Osteocyte (in vitro differentiated cells): Measurements from ENCODE around the gene STK25. TPM values are rescaled to one million over a fixed set of nuclear protein-coding genes. Genes with fewer than 3 reads are reported as not detected.

ENCODE experiments used
- DNase-seq: peaks from one replicate; pipeline ENCODE4 v3.0.0; 2021; ENCODE audit warnings: mixed read lengths; ENCODE audit not compliant: unreplicated experiment; ENCODE audit errors: extremely low spot score
- H3K27ac Mint-ChIP-seq: one replicate; pipeline ENCODE4 v1.8.0; 2021; ENCODE audit warnings: mild to moderate bottlenecking, mixed read lengths; ENCODE audit not compliant: unreplicated experiment
- H3K27me3 Mint-ChIP-seq: one replicate; pipeline ENCODE4 v1.8.0; 2021; ENCODE audit warnings: mixed read lengths; ENCODE audit not compliant: unreplicated experiment
- H3K36me3 Mint-ChIP-seq: one replicate; pipeline ENCODE4 v1.8.0; 2021; ENCODE audit warnings: mixed read lengths; ENCODE audit not compliant: unreplicated experiment
- H3K4me1 Mint-ChIP-seq: one replicate; pipeline ENCODE4 v1.8.0; 2021; ENCODE audit warnings: mixed read lengths; ENCODE audit not compliant: unreplicated experiment
- H3K4me3 Mint-ChIP-seq: one replicate; pipeline ENCODE4 v1.8.0; 2021; ENCODE audit warnings: mild to moderate bottlenecking, moderate library complexity, mixed read lengths; ENCODE audit not compliant: unreplicated experiment
- H3K9me3 Mint-ChIP-seq: one replicate; pipeline ENCODE4 v1.8.0; 2021; ENCODE audit warnings: mixed read lengths; ENCODE audit not compliant: unreplicated experiment
- CTCF ChIP-seq: fragments of 200-600 bp; sonication (generic); IDR thresholded peaks from 2 replicates; pipeline ENCODE4 v1.5.0; 2021; ENCODE audit warnings: antibody characterized with exemption, mild to moderate bottlenecking, moderate library complexity
- total RNA-seq: library from RNA; stranded (reverse); gene quantifications from 2 replicates; pipeline ENCODE4 v1.2.1, GENCODE V29; 2021

Gene STK25
- total RNA-seq, 1 donor from 2014 or later: 206 TPM

- Mint-ChIP-seq H3K36me3 (peaks cover 10% of the 10 kb centered on the region), H3K27ac (no peak overlapping the region), H3K4me3 (no peak overlapping the region), H3K4me1 (peaks cover 32% of the 10 kb centered on the region), H3K27me3 (no peaks in the 10 kb centered on the region), H3K9me3 (no peaks in the 10 kb centered on the region)
- no peak for TF ChIP-seq CTCF
- DNase-seq: no peak
Observed at GRCh38 chr2:241502281-241502680, 6.1 kb downstream of the STK25 start.

GRCh38 chr2:241501551-241501950 lies 6.8 kb downstream of the STK25 start:
- Mint-ChIP-seq H3K27ac (no peak overlapping the region), H3K36me3 (peaks cover 10% of the 10 kb centered on the region), H3K27me3 (no peaks in the 10 kb centered on the region), H3K4me1 (peaks cover 25% of the 10 kb centered on the region), H3K9me3 (no peaks in the 10 kb centered on the region), H3K4me3 (no peak overlapping the region)
- TF ChIP-seq CTCF: no peak
- no peak for DNase-seq

DNA sequence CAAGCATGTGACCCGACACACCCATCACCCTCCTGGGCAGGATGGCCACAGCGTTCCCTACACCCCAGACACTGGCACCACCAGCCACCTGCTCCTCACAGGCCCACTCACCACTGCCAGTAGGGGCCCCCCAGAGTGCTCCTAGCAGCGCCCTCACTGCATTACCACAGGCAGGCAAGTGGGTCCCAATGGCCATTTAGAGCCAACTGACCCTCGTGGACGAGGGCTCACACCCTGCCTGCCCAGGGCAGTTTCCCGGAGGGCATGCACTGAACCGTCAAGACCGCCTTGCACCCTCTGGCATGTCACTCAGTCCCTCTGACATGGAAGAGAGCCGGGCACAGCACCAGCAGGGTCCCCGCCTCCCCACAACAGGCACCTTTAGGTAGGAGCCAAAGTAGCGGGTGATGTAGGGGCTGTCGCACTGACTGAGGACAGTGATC lies 7.3 kb downstream of the STK25 start:
- Mint-ChIP-seq H3K27ac (no peak overlapping the region), H3K27me3 (no peaks in the 10 kb centered on the region), H3K9me3 (no peaks in the 10 kb centered on the region), H3K4me3 (no peak overlapping the region), H3K4me1 (peaks cover 21% of the 10 kb centered on the region), H3K36me3 (peaks cover 10% of the 10 kb centered on the region)
- no peak for TF ChIP-seq CTCF
- DNase-seq: no peak

- peaks cover 14% of the 10 kb centered on the region for H3K4me1 Mint-ChIP-seq
- H3K4me3 Mint-ChIP-seq: no peak overlapping the region
- H3K27me3 Mint-ChIP-seq: no peaks in the 10 kb centered on the region
- no peak for TF ChIP-seq CTCF
- no peak overlapping the region for H3K27ac Mint-ChIP-seq
- DNase-seq: no peak
- H3K9me3 Mint-ChIP-seq: no peaks in the 10 kb centered on the region
- H3K36me3 Mint-ChIP-seq: peaks cover 10% of the 10 kb centered on the region
Observed at GRCh38 chr2:241500431-241500975, 7.9 kb downstream of the STK25 start.

- no peak overlapping the region for H3K4me3 Mint-ChIP-seq
- no peaks in the 10 kb centered on the region for H3K27me3 Mint-ChIP-seq
- peaks cover 10% of the 10 kb centered on the region for H3K4me1 Mint-ChIP-seq
- peaks cover 13% of the 10 kb centered on the region for H3K36me3 Mint-ChIP-seq
- no peak overlapping the region for H3K27ac Mint-ChIP-seq
- no peak for TF ChIP-seq CTCF
- no peaks in the 10 kb centered on the region for H3K9me3 Mint-ChIP-seq
- DNase-seq: no peak
Observed at GRCh38 chr2:241500016-241500415, 8.4 kb downstream of the STK25 start.
